ENCODE measurements around the gene CLIP2.

CLIP2 gene

DNA sequence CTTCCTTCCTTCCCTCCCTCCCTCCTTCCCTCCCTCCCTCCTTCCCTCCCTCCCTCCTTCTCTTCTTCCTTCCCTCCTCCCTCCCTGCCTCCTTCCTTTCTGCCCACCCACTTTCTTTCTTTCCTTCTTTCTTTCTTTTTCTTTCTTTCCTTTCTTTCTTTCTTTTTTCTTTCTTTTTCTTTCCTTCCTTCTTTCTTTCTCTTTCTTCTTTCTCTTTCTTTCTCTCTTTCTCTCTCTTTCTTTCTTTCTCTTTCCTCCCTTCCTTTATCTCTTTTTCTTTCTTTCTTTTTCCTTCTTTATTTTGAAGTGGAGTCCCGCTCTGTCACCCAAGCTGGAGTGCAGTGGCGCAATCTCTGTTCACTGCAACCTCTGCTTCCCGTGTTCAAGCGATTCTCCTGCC lies 130.8 kb downstream of the CLIP2 start:
- DNase-seq (ENCODE audit: low spot score): no peak
- peaks cover 2% of the 10 kb centered on the region for H3K79me1 ChIP-seq (ENCODE audit: low read depth, low read length)
- no peak overlapping the region for H3K4me3 ChIP-seq (ENCODE audit: low read length in 2 of 2)
- H4K8ac ChIP-seq (ENCODE audit: low read depth, low read length): no peak overlapping the region
- H3K4me2 ChIP-seq (ENCODE audit: insufficient read depth, low read length, poor library complexity, severe bottlenecking): no peak overlapping the region
- no peak overlapping the region for H3K23ac ChIP-seq (ENCODE audit: low read depth, low read length, poor library complexity)
- H3K27me3 ChIP-seq (ENCODE audit: control insufficient read depth in 3 of 3, insufficient read depth in 3 of 3, low read depth in 1 of 3, low read length in 3 of 3): no peaks in the 10 kb centered on the region
- H3K27ac ChIP-seq (replicated peaks; ENCODE audit: low read length): no peak overlapping the region
- H2AFZ ChIP-seq (ENCODE audit: low read length): no peak overlapping the region
- H3K18ac ChIP-seq (ENCODE audit: low read length): no peak overlapping the region
- H2BK12ac ChIP-seq (ENCODE audit: low read length): no peak overlapping the region
- no peak overlapping the region for H3K4ac ChIP-seq (ENCODE audit: low read length)
- WGBS, 2 donors (ENCODE audit: extremely low coverage in 2 of 2, insufficient read length in 2 of 2, insufficient replicate concordance in 1 of 2): no CpG with 5 or more reads among the region's 4 CpGs
- no peak overlapping the region for H3K14ac ChIP-seq (ENCODE audit: low read length)
- peaks cover 0 to 3% of the 10 kb centered on the region in 2 donors for H3K4me1 ChIP-seq (ENCODE audit: control insufficient read depth in 2 of 2, insufficient read depth in 1 of 2, low read depth in 1 of 2, low read length in 2 of 2)
- no peak overlapping the region for H2BK5ac ChIP-seq (ENCODE audit: low read length)
- no peak overlapping the region for H2BK120ac ChIP-seq (ENCODE audit: low read depth, low read length)
- no peaks in the 10 kb centered on the region for H3K9me3 ChIP-seq (replicated peaks in 1 of 2; ENCODE audit: control insufficient read depth in 2 of 2, insufficient read depth in 1 of 2, low read depth in 1 of 2, low read length in 2 of 2)
- no peak overlapping the region for H2AK5ac ChIP-seq (ENCODE audit: low read depth, low read length)
- H3K36me3 ChIP-seq (replicated peaks in 1 of 2; ENCODE audit: control insufficient read depth in 2 of 2, insufficient read depth in 2 of 2, low read length in 2 of 2): no peaks in the 10 kb centered on the region
- no peak overlapping the region for H3K9ac ChIP-seq (ENCODE audit: low read depth, low read length, poor library complexity)
- no peak overlapping the region for H4K91ac ChIP-seq (ENCODE audit: low read depth, low read length, poor library complexity)
- H2BK15ac ChIP-seq (ENCODE audit: low read length): no peak overlapping the region

DNA sequence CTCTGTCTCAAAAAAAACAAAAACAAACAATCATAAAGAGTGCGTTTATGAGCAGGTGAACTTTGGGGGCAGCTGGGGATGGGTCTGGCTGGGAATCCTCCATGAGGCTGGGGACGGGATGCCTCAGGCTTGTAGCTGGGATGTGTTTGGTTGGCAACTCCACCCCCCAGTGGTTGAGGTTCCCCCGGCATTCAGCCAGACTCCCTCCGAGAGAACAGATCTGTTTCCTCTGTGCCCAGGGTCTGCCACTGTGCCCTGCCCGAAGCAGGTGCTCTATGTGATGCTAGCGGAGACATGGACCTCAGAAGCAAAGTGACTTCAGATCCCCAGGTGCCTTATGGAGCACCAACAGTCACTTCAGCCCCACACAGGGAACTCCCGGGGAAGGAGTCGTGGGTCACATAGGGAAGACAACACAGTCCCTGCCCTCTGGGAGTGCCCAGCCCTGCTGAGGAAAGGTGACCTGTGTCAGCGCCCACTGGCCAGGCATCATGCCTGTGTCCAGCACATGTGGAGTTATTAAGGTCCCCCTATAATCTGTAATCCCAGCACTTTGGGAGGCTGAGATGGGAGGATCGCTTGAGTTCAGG lies 135.2 kb downstream of the CLIP2 start:
- no peak overlapping the region for H3K14ac ChIP-seq (ENCODE audit: low read length)
- H2BK5ac ChIP-seq (ENCODE audit: low read length): no peak overlapping the region
- no peaks in the 10 kb centered on the region for H3K9me3 ChIP-seq (replicated peaks in 1 of 2; ENCODE audit: control insufficient read depth in 2 of 2, insufficient read depth in 1 of 2, low read depth in 1 of 2, low read length in 2 of 2)
- peaks cover 0 to 3% (median 0%) of the 10 kb centered on the region in 3 experiments for H3K27me3 ChIP-seq (ENCODE audit: control insufficient read depth in 3 of 3, insufficient read depth in 3 of 3, low read depth in 1 of 3, low read length in 3 of 3)
- H3K4me2 ChIP-seq (ENCODE audit: insufficient read depth, low read length, poor library complexity, severe bottlenecking): no peak overlapping the region
- H4K8ac ChIP-seq (ENCODE audit: low read depth, low read length): no peak overlapping the region
- H3K79me1 ChIP-seq (ENCODE audit: low read depth, low read length): no peaks in the 10 kb centered on the region
- no peak overlapping the region for H2AK5ac ChIP-seq (ENCODE audit: low read depth, low read length)
- no peak overlapping the region for H4K91ac ChIP-seq (ENCODE audit: low read depth, low read length, poor library complexity)
- no peak overlapping the region for H3K23ac ChIP-seq (ENCODE audit: low read depth, low read length, poor library complexity)
- no peak for DNase-seq (ENCODE audit: low spot score)
- H3K4ac ChIP-seq (ENCODE audit: low read length): no peak overlapping the region
- peak overlapping the region in 1 of 2 donors; percentile 49 for H3K4me3 ChIP-seq (ENCODE audit: low read length in 2 of 2)
- H2AFZ ChIP-seq (ENCODE audit: low read length): no peak overlapping the region
- no peak overlapping the region for H2BK120ac ChIP-seq (ENCODE audit: low read depth, low read length)
- no peak overlapping the region for H3K9ac ChIP-seq (ENCODE audit: low read depth, low read length, poor library complexity)
- no peak overlapping the region for H3K27ac ChIP-seq (replicated peaks; ENCODE audit: low read length)
- no peak overlapping the region for H2BK15ac ChIP-seq (ENCODE audit: low read length)
- no peaks in the 10 kb centered on the region for H3K36me3 ChIP-seq (replicated peaks in 1 of 2; ENCODE audit: control insufficient read depth in 2 of 2, insufficient read depth in 2 of 2, low read length in 2 of 2)
- peaks cover 0 to 7% of the 10 kb centered on the region in 2 donors for H3K4me1 ChIP-seq (ENCODE audit: control insufficient read depth in 2 of 2, insufficient read depth in 1 of 2, low read depth in 1 of 2, low read length in 2 of 2)
- H2BK12ac ChIP-seq (ENCODE audit: low read length): no peak overlapping the region
- no CpG with 5 or more reads among the region's 10 CpGs for WGBS, 2 donors (ENCODE audit: extremely low coverage in 2 of 2, insufficient read length in 2 of 2, insufficient replicate concordance in 1 of 2)
- no peak overlapping the region for H3K18ac ChIP-seq (ENCODE audit: low read length)

DNA sequence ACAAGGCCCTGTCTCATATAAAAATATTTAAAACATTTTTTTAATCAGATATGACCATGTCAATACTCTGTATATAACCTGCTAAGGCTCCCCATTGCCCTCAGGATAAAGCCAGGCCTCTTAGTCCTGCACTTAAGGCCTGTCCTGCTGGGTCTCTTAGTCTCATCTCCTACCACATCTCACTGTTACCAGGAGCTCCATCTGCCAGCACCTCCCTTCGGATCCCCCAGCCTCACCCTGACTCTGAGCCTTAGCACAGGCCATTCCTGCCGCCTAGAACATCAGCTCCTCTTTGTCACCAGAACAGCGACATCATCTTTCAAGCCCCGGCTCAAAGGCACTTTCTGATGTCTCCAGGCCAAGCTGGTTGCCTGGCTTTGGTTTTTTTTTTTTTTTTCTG lies 138.8 kb downstream of the CLIP2 start:
- H3K79me1 ChIP-seq (ENCODE audit: low read depth, low read length): no peaks in the 10 kb centered on the region
- H2BK120ac ChIP-seq (ENCODE audit: low read depth, low read length): no peak overlapping the region
- DNase-seq (ENCODE audit: low spot score): no peak
- WGBS, 2 donors (ENCODE audit: extremely low coverage in 2 of 2, insufficient read length in 2 of 2, insufficient replicate concordance in 1 of 2): no CpG with 5 or more reads among the region's 4 CpGs
- H3K9me3 ChIP-seq (replicated peaks in 1 of 2; ENCODE audit: control insufficient read depth in 2 of 2, insufficient read depth in 1 of 2, low read depth in 1 of 2, low read length in 2 of 2): no peaks in the 10 kb centered on the region
- H3K14ac ChIP-seq (ENCODE audit: low read length): no peak overlapping the region
- H3K4me3 ChIP-seq (ENCODE audit: low read length in 2 of 2): no peak overlapping the region
- no peak overlapping the region for H3K9ac ChIP-seq (ENCODE audit: low read depth, low read length, poor library complexity)
- no peak overlapping the region for H3K27ac ChIP-seq (replicated peaks; ENCODE audit: low read length)
- peaks cover 0 to 3% (median 0%) of the 10 kb centered on the region in 3 experiments for H3K27me3 ChIP-seq (ENCODE audit: control insufficient read depth in 3 of 3, insufficient read depth in 3 of 3, low read depth in 1 of 3, low read length in 3 of 3)
- no peak overlapping the region for H3K18ac ChIP-seq (ENCODE audit: low read length)
- no peak overlapping the region for H2AK5ac ChIP-seq (ENCODE audit: low read depth, low read length)
- H4K91ac ChIP-seq (ENCODE audit: low read depth, low read length, poor library complexity): no peak overlapping the region
- no peak overlapping the region for H2BK15ac ChIP-seq (ENCODE audit: low read length)
- H3K4me2 ChIP-seq (ENCODE audit: insufficient read depth, low read length, poor library complexity, severe bottlenecking): no peak overlapping the region
- H3K4ac ChIP-seq (ENCODE audit: low read length): no peak overlapping the region
- no peak overlapping the region for H4K8ac ChIP-seq (ENCODE audit: low read depth, low read length)
- H3K4me1 ChIP-seq (ENCODE audit: control insufficient read depth in 2 of 2, insufficient read depth in 1 of 2, low read depth in 1 of 2, low read length in 2 of 2): peaks cover 3 to 18% of the 10 kb centered on the region in 2 donors
- no peaks in the 10 kb centered on the region for H3K36me3 ChIP-seq (replicated peaks in 1 of 2; ENCODE audit: control insufficient read depth in 2 of 2, insufficient read depth in 2 of 2, low read length in 2 of 2)
- H3K23ac ChIP-seq (ENCODE audit: low read depth, low read length, poor library complexity): no peak overlapping the region
- H2BK12ac ChIP-seq (ENCODE audit: low read length): no peak overlapping the region
- no peak overlapping the region for H2BK5ac ChIP-seq (ENCODE audit: low read length)
- H2AFZ ChIP-seq (ENCODE audit: low read length): no peak overlapping the region

DNA sequence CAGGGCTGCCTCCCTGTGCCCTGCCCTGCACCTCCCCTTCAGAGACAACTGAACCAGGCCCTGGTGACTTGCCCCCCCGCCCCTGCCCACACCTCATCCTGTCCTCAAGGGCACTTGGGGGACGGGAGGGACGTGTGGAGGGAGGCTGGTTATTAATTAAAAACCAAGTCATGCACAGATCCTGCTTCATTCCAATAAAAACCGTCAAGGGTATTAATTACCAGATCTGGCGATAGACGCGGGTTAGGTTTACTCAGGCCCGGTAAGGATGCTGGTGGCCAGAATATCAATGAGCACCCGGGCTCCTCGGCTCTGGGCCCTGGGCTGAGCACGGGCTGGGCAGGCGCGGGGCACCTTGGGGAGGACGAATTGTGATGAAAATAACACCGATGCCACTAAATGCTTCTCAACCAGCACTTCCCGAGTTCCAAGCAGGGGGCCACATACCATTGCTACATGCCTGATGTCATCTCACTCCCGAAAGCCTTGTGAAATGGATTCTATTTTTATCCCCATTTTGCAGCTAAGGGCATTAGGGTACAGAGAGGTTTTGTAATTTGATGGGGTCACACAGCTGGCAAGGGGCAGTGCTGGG lies 140.0 kb downstream of the CLIP2 start:
- no peaks in the 10 kb centered on the region for H3K79me1 ChIP-seq (ENCODE audit: low read depth, low read length)
- H3K9me3 ChIP-seq (replicated peaks in 1 of 2; ENCODE audit: control insufficient read depth in 2 of 2, insufficient read depth in 1 of 2, low read depth in 1 of 2, low read length in 2 of 2): no peaks in the 10 kb centered on the region
- no peak overlapping the region for H3K4me3 ChIP-seq (ENCODE audit: low read length in 2 of 2)
- H2BK5ac ChIP-seq (ENCODE audit: low read length): no peak overlapping the region
- no peak overlapping the region for H3K9ac ChIP-seq (ENCODE audit: low read depth, low read length, poor library complexity)
- peak overlapping the region; percentile 17 for H2AK5ac ChIP-seq (ENCODE audit: low read depth, low read length)
- no peak overlapping the region for H3K4me2 ChIP-seq (ENCODE audit: insufficient read depth, low read length, poor library complexity, severe bottlenecking)
- H3K4ac ChIP-seq (ENCODE audit: low read length): no peak overlapping the region
- DNase-seq (ENCODE audit: low spot score): no peak
- peak overlapping the region; percentile 3 for H3K23ac ChIP-seq (ENCODE audit: low read depth, low read length, poor library complexity)
- no peak overlapping the region for H4K8ac ChIP-seq (ENCODE audit: low read depth, low read length)
- H4K91ac ChIP-seq (ENCODE audit: low read depth, low read length, poor library complexity): no peak overlapping the region
- H3K18ac ChIP-seq (ENCODE audit: low read length): peak overlapping the region; percentile 2
- peaks cover 3 to 18% of the 10 kb centered on the region in 2 donors for H3K4me1 ChIP-seq (ENCODE audit: control insufficient read depth in 2 of 2, insufficient read depth in 1 of 2, low read depth in 1 of 2, low read length in 2 of 2)
- no peak overlapping the region for H2BK15ac ChIP-seq (ENCODE audit: low read length)
- H2BK120ac ChIP-seq (ENCODE audit: low read depth, low read length): no peak overlapping the region
- peak overlapping the region; percentile 26 for H2AFZ ChIP-seq (ENCODE audit: low read length)
- no CpG with 5 or more reads among the region's 17 CpGs for WGBS, 2 donors (ENCODE audit: extremely low coverage in 2 of 2, insufficient read length in 2 of 2, insufficient replicate concordance in 1 of 2)
- H3K27me3 ChIP-seq (ENCODE audit: control insufficient read depth in 3 of 3, insufficient read depth in 3 of 3, low read depth in 1 of 3, low read length in 3 of 3): peaks cover 0 to 3% (median 0%) of the 10 kb centered on the region in 3 experiments
- H2BK12ac ChIP-seq (ENCODE audit: low read length): no peak overlapping the region
- H3K36me3 ChIP-seq (replicated peaks in 1 of 2; ENCODE audit: control insufficient read depth in 2 of 2, insufficient read depth in 2 of 2, low read length in 2 of 2): no peaks in the 10 kb centered on the region
- H3K27ac ChIP-seq (replicated peaks; ENCODE audit: low read length): no peak overlapping the region
- H3K14ac ChIP-seq (ENCODE audit: low read length): no peak overlapping the region

Measured in neuronal stem cell (in vitro differentiated cells).